NCI-H2029 (cell line): ENCODE measurements around the gene ATP2B1.

ENCODE experiments used
- DNase-seq: peaks from one replicate; lab custom pipeline; 2025; lab: John Stamatoyannopoulos, UW

ATP2B1 gene

DNA sequence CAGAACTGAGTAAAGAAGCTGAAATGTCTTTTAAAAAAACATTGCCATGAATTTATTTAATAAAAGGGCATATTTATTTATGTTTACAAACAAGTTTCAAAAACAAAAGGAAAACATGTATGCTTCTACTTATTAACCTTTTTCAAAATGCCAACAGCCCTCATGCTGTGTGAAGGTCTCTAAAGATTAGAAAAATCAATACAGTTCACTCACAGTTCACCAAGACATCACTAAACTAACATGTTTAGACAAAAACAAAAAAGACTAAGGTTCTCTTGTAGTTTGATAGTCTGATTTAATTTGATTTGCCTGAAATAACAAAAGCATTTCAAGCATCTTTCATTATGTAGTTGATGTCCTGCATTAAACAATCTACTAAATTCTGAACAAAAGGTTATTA lies 118.9 kb downstream of the ATP2B1 start:
- DNase-seq = no peak

- no peak for DNase-seq
Measured at GRCh38 chr12:89578499-89578898, 130.1 kb downstream of the ATP2B1 start.

DNA sequence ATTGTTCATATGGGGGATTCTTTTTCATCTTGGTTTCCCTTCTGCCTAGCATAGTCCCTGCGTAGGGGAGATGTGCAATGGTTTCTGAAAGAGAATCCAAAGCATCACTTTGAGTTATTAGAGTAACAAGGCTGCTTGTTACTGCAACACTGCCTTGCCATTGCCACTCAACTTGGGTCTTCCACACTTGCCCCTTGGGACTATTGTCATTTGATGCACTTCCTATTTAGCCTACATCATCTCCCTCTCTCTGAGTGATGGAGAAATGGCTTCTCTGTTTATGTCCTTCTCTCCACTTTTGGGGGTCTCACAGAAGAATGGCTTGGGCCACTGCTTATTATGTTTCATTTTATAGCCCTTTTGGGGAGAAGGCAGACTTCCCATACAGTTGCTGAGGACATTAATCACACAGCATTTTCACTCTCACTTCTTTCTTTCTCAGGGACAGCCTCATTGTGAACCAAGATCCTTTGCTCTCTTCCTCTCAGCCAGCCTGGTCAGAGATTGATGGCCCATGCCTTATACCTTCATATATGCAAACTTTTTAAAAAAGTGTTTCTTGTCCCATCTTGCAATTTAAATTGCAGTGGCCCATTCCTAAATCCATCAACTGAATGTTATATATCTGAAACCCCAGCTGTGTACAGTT lies 131.9 kb downstream of the ATP2B1 start:
- DNase-seq = no peak

DNA sequence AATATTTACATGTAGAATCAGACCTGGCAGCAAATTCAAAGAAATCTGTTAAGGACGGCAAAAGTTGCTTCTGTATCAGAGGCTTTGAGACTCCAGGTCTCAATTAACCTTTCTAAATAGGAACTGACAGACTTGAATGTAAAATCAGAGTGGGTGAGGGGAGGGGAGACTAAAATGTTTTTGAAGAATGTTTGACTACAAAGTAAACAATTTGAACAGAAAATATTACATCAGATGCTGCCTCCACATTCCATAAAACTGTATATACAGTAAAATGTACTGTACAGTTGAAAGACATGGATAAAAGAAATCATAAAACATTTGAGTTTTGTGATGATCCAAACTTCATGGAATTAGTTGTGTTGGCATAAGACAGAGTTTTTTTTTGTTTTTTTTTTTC lies 133.3 kb downstream of the ATP2B1 start:
- DNase-seq = no peak

DNA sequence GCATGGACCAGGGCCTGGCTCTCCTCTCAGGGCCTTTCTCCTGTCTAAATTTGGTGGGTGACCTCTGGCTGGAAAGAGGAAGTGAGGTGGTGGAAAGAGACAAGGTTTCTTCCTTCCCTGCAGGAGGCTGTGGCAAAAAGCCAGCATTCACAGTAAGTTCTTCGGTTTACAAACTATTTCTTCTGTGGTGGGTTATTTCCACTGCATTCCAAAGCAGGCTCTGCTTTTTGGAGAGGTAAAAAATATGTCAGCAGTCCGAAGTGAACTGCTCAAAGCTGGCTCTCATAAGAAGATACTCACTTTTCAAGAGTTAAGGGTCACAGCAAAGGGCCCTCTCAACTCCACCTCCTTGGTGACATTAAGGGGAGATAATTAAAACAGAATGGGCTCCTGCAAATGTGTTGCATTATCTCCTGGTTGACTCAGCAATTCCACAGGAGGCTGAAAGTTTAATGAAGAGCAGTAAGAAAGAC lies 133.9 kb downstream of the ATP2B1 start:
- no peak for DNase-seq

DNA sequence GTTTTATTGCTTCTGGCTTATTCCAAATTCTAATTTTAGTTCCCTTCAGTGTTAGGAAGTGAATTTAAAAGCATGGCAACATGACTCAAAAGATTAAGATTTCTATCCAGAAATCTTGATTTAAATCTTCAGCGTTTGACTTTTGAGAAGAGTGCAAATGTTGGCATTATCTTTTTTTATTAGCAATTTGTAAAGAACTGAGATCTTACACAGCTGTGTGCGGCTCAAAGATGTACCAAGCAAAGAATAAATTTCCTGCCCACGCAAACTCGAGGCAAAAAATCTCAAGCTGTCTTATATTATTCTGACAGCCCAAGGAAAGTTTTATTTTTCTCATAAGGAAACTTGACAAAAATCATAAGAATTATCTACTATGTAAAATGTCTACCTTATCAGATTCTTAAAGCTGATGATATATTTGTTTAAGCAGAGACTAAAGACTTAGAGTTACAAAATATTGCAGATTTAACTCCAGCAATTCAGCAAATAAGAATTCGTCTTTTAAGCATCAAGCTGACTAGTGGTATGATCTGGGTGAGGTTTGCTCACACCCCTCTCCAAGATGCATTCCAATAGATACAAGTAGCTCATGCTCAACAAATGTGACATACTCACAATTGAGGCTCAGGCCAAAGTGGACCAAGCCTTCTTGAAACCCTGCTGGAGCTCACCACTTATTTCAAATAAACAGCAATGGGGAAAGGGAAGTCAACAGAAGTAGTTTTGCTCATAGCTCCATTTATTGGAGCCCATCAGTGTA lies 135.4 kb downstream of the ATP2B1 start:
- no peak for DNase-seq

- no peak for DNase-seq
Measured at GRCh38 chr12:89571491-89572195, 137.0 kb downstream of the ATP2B1 start.

- no peak for DNase-seq
Measured at GRCh38 chr12:89568484-89568883, 140.2 kb downstream of the ATP2B1 start.

DNA sequence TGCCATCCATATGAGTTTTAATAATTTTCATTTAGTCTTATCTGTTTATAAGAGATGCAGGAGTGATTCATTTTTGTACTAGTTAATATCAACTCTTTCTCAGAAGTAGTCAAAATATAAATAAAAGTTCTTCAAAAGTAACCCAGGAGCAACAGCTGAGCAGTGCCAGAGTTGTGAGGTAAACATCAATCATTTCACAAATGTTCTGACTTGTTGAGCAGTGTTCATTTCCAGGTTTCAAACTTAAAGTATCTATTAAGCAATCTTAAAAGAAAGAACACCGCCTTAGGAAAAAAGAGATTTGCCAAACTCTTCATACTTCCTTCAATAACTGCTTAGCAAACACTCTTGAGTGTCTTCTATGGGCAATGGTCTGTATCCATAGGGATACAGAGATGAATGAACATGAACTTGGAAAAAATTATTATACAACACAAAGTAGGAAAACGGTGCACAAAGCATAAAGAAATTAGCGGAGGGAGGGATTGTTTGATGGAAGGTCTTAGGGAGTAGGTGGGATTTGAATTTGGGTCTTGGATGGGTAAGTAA lies 140.9 kb downstream of the ATP2B1 start:
- DNase-seq = no peak

- peak; percentile 23 for DNase-seq
Measured at GRCh38 chr12:89566615-89567014, 142.0 kb downstream of the ATP2B1 start.

GRCh38 chr12:89565002-89565401 lies 143.6 kb downstream of the ATP2B1 start:
- no peak for DNase-seq

DNA sequence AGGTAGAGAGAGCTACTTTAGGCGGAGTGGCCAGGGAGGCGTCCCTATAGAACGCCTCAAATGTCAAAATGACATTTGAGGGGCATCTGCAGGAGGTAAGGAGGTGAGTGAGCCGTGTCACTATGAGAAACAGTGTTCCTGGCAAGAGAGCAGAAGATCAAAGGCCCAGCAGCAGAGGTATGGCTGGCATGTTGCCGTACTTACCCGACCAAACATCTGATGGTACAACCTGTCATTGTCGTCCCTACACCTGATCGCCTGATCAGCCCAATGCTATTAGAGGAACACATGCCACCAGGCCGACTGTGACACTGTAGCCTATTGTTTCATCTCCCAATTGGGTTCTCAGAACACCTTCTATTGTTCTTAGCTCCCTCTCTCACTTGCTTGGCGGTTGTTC lies 148.9 kb downstream of the ATP2B1 start:
- no peak for DNase-seq

- peak; percentile 4 for DNase-seq
Measured at GRCh38 chr12:89556976-89557375, 151.7 kb downstream of the ATP2B1 start.

DNA sequence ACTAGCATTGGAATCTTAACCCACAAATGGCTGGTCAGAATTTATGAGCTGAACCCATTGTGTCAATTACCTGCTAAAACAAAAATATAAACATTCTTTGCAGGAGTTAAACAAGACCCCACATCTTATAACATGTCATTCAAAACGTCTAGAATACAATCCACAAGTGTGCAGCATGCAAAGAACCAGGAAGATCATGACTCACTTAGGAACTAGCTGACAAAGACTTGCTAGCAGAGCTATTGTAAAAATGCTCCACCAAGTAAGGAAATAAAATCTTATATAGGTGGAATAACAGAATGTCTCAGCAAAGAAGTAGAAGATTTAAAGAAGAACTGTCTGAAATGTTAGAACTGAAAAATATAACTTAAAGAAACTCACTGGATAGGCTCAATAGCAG lies 156.3 kb downstream of the ATP2B1 start:
- DNase-seq = no peak

DNA sequence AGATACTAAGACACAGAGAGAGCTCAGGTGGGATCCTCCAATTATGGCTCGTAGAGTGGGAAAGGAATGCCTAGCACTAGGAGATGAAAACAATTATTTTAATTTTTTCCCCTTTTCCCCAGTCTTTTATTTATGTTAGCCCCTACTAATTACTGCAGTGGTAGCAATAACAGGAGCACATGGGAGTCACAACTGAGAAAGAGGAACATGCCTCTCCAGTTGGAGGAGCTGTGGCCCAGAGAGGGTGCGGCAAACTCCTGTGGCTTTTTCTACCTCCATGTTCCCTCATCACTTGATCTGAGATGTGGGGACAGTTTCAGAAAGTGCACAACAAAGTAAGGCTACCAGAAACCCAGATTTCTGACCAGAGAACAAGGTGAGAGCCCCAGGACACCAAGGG lies 156.9 kb downstream of the ATP2B1 start:
- DNase-seq = no peak

DNA sequence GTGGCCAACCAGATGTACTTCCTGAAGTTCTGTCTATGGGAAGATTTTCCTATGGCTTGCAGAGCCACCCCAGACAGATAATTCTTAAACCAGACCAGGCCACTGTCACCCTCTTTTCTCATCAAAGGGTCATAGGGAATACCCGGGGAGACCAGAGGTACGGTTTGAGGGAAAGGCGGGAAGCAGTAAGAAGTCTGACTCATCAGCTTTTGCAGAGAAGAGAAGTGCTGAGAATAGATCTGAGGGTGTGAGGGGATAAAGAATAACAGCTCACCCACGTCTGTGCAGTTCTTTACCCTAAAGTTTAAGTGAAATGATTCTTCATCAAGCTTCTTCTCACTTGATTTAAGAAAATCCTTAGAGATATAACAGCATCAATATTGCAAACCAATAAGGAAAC lies 161.5 kb downstream of the ATP2B1 start:
- no peak for DNase-seq

- DNase-seq = no peak
Measured at GRCh38 chr12:89546151-89546550, 162.5 kb downstream of the ATP2B1 start.

GRCh38 chr12:89544681-89545184 lies 163.9 kb downstream of the ATP2B1 start:
- peak; percentile 81 for DNase-seq

GRCh38 chr12:89544022-89544421 lies 164.6 kb downstream of the ATP2B1 start:
- no peak for DNase-seq

- peak; percentile 84 for DNase-seq
Measured at GRCh38 chr12:89542912-89543592, 165.6 kb downstream of the ATP2B1 start.

DNA sequence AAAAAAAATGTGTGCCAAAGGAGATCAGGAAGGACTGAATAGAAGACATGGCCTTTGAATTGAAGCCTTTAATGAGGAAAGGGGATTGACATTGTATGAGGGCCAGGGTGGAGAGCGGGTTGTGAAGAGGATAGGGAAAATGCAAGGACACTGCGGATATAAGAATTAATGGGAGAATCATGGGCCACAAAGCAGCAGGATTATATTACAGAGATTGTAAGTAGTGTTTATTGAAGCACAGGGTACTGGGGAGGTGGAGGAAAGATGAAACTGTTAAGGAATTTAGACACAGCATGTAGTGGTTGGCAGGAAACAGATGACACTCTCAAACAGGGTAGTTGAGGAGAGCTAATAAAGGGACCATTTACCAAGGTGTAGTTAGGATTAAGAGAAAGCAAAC lies 166.4 kb downstream of the ATP2B1 start:
- no peak for DNase-seq

DNA sequence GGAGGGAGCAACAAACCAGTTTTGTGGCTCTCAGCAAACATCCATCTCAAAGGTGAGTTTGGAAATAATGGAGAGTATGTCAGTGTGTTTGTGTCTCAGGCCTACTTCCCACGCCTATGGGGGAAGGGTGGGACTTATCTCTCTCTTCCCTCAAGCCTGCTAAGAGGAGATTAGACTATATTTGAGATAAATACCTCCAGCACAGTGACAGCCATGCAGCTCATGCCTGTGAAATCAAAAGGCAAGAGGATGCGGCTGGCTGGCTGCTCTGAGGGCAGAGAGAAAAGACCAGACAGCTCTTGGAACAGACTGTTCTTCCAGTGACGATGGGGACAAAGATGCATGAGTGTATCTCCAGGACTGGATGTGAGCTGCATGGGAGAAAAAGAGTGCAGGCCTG lies 168.1 kb downstream of the ATP2B1 start:
- no peak for DNase-seq
